Pulmonary artery endothelial cell (primary cell): ENCODE results near the gene EPB41L3. TPM values are rescaled to one million over a fixed set of nuclear protein-coding genes. Genes with fewer than 3 reads are reported as not detected.

Experiments
- total RNA-seq: library from RNA; depleted of rRNA; stranded (reverse); fragments of >200 nt; gene quantifications from 2 replicates; pipeline ENCODE4 v1.2.3, GENCODE V29; 2014

EPB41L3 gene
- total RNA-seq, 1 donor from 2014 or later: 122 TPM

Other genes with a start within 250 kb of the EPB41L3 start
- 12.0 and 12.6 TPM in 2 replicates for gene ZBTB14, start 248.3 kb downstream of the EPB41L3 start, total RNA-seq